ENCODE data around the gene CFAP157. TPM values are rescaled to one million over a fixed set of nuclear protein-coding genes. Genes with fewer than 3 reads are reported as not detected.

Gene CFAP157
- total RNA-seq, 1 experiment from 2014 or later = 0.87 TPM

GRCh38 chr9:127762111-127762676, 55.4 kb downstream of the CFAP157 start:
- intact Hi-C loops (cut with micrococcal nuclease; ENCODE audit: unreplicated experiment) = no loop called here
- Mint-ChIP-seq H3K27me3 (ENCODE audit: unreplicated experiment) (peaks cover 60% of the 10 kb centered on the region), H3K36me3 (ENCODE audit: insufficient read depth, unreplicated experiment) (peaks cover 2% of the 10 kb centered on the region), H3K4me1 (ENCODE audit: low read depth, unreplicated experiment) (no peaks in the 10 kb centered on the region), H3K4me3 (ENCODE audit: low read depth, unreplicated experiment) (no peak overlapping the region), H3K27ac (ENCODE audit: unreplicated experiment) (no peak overlapping the region), H3K9me3 (ENCODE audit: low read depth, unreplicated experiment) (no peaks in the 10 kb centered on the region)
- no peak for TF ChIP-seq CTCF (IDR thresholded peaks at IDR 0.05; ENCODE audit: unreplicated experiment)
- BruUV-seq (replicated peaks) = no TSS peak
- DNase-seq = no peak
- CTCF ChIA-PET = no interaction called here

GRCh38 chr9:127763918-127764384, 57.2 kb downstream of the CFAP157 start:
- Mint-ChIP-seq H3K4me1 (ENCODE audit: low read depth, unreplicated experiment) (no peaks in the 10 kb centered on the region), H3K36me3 (ENCODE audit: insufficient read depth, unreplicated experiment) (peaks cover 5% of the 10 kb centered on the region), H3K9me3 (ENCODE audit: low read depth, unreplicated experiment) (no peaks in the 10 kb centered on the region), H3K27me3 (ENCODE audit: unreplicated experiment) (peaks cover 74% of the 10 kb centered on the region), H3K4me3 (ENCODE audit: low read depth, unreplicated experiment) (no peak overlapping the region), H3K27ac (ENCODE audit: unreplicated experiment) (no peak overlapping the region)
- no peak for TF ChIP-seq CTCF (IDR thresholded peaks at IDR 0.05; ENCODE audit: unreplicated experiment)
- DNase-seq = peak; percentile 35
- CTCF ChIA-PET = interaction anchor here (0.6 to 1.5 kb wide), 2 partner anchors 106 to 228 kb away, joined by 3 to 6 read pairs; no protein-coding TSS in a partner anchor
- intact Hi-C loops (cut with micrococcal nuclease; ENCODE audit: unreplicated experiment) = no loop called here
- no TSS peak for BruUV-seq (replicated peaks)

- H3K4me3 Mint-ChIP-seq (ENCODE audit: low read depth, unreplicated experiment) = no peak overlapping the region
- DNase-seq = no peak
- no peaks in the 10 kb centered on the region for H3K9me3 Mint-ChIP-seq (ENCODE audit: low read depth, unreplicated experiment)
- peaks cover 79% of the 10 kb centered on the region for H3K27me3 Mint-ChIP-seq (ENCODE audit: unreplicated experiment)
- H3K27ac Mint-ChIP-seq (ENCODE audit: unreplicated experiment) = no peak overlapping the region
- intact Hi-C loops (cut with micrococcal nuclease; ENCODE audit: unreplicated experiment) = no loop called here
- CTCF ChIA-PET = no interaction called here
- H3K4me1 Mint-ChIP-seq (ENCODE audit: low read depth, unreplicated experiment) = no peaks in the 10 kb centered on the region
- TF ChIP-seq CTCF (IDR thresholded peaks at IDR 0.05; ENCODE audit: unreplicated experiment) = no peak
- H3K36me3 Mint-ChIP-seq (ENCODE audit: insufficient read depth, unreplicated experiment) = peaks cover 5% of the 10 kb centered on the region
- no TSS peak for BruUV-seq (replicated peaks)
These were observed 58.6 kb downstream of the CFAP157 start for GRCh38 chr9:127765418-127765817.

Other genes with a start within 250 kb of the CFAP157 start
- 5.9 and 7.5 TPM in 2 replicates for gene STXBP1, start 94.7 kb upstream of the CFAP157 start, total RNA-seq (2022)
- 14.3 and 15.1 TPM in 2 replicates for gene PTRH1, start 8.7 kb downstream of the CFAP157 start, total RNA-seq (2022)
- not detected in 2 replicates for gene TTC16, start 9.1 kb downstream of the CFAP157 start, total RNA-seq (2022)
- gene TOR2A, start 28.3 kb downstream of the CFAP157 start, total RNA-seq (2022) = 7.0 and 7.6 TPM in 2 replicates
- gene SH2D3C, start 71.7 kb downstream of the CFAP157 start, total RNA-seq (2022) = not detected in 2 replicates
- gene CDK9, start 79.0 kb downstream of the CFAP157 start, total RNA-seq (2022) = 41.8 and 51.3 TPM in 2 replicates
- gene FPGS, start 95.9 kb downstream of the CFAP157 start, total RNA-seq (2022) = 75.2 and 79.9 TPM in 2 replicates
- 0.32 TPM in 1 of 2 replicates, not detected in the other for gene ENG, start 147.7 kb downstream of the CFAP157 start, total RNA-seq (2022)
- 12.2 and 15.6 TPM in 2 replicates for gene AK1, start 170.7 kb downstream of the CFAP157 start, total RNA-seq (2022)
- 9.1 and 12.1 TPM in 2 replicates for gene ST6GALNAC6, start 192.6 kb downstream of the CFAP157 start, total RNA-seq (2022)
- gene ST6GALNAC4, start 210.1 kb downstream of the CFAP157 start, total RNA-seq (2022) = 11.8 and 12.8 TPM in 2 replicates
- 0.17 and 1.1 TPM in 2 replicates for gene PIP5KL1, start 223.8 kb downstream of the CFAP157 start, total RNA-seq (2022)
- 31.5 and 39.9 TPM in 2 replicates for gene DPM2, start 230.9 kb downstream of the CFAP157 start, total RNA-seq (2022)